HG03280 (cell line): ENCODE results near the gene IFT81.
"Not testable (repeated sequence)": the region's sequence is repeated elsewhere in the genome, so short reads cannot be mapped to it uniquely, and the experiment has no call there.

Experiments
- ATAC-seq: cut with Tn5 transposase; IDR thresholded peaks from one replicate; pipeline ENCODE4 v1.9.1; 2021; ENCODE audit warnings: mild to moderate bottlenecking, moderate library complexity; ENCODE audit not compliant: unreplicated experiment

The IFT81 gene

DNA sequence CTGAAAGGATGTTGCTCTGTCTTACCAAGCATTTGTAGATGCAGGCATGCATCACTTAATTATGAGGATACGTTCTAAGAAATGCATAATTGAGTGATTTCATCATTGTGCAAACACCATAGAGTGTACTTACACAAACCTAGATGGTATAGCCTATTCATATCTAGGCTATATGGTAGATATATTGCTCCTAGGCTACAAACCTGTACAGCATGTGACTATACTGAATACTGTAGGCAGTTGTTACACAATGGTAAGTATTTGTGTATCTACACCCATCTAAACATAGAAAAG, 75.9 kb downstream of the IFT81 start:
- no peak for ATAC-seq

DNA sequence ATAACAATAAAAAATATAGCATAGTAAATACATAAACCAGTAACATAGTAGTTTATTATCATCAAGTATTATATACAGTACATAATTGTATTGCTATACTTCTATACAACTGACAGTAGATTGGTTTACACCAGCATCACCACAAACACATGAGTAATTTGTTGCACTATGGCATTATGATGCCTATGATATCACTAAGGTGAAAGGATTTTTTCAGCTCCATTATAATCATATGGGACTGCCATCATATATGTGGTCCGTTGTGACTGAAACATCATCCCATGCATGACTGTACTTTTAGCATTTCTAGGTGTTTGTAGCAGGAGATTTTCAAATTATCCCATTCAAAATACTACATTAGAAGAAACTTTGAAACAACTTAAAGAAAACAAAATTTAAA, 77.8 kb downstream of the IFT81 start:
- no peak for ATAC-seq

DNA sequence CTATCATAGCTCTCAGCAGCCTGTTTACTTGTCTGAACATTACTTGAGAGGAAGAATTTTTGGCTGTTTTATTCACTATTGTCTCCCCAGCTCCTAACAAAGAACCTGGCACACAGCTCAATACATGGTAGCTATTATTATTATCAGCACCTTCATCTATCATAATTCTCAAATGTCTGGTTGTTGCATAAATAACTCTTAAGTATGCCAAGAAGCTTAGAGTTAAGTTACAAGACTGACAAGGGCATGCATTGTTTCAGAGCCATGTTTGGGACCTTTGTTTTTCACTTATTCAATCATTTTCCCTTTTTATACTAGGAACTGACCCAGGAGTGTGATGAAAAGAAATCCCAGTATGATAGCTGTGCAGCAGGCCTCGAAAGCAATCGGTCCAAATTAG, 79.4 kb downstream of the IFT81 start:
- no peak for ATAC-seq

DNA sequence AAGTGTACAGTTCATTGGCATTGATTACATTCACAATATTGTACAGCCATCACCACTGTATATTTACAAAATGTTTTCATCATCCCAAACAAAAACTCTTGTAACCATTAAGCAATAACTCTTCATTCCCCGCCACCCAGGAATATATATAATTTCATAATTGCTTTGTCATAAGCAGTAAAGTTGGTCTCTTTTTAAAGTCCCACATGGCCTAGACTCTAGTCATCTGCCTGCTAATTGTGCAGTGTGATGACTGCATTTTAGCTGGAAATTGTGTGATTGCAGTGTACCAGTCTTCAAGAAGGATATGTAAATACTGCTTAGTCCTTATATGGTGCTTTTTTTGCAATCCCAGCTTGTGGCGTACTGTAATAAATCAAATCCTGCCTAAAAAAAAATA, 81.8 kb downstream of the IFT81 start:
- no peak for ATAC-seq

DNA sequence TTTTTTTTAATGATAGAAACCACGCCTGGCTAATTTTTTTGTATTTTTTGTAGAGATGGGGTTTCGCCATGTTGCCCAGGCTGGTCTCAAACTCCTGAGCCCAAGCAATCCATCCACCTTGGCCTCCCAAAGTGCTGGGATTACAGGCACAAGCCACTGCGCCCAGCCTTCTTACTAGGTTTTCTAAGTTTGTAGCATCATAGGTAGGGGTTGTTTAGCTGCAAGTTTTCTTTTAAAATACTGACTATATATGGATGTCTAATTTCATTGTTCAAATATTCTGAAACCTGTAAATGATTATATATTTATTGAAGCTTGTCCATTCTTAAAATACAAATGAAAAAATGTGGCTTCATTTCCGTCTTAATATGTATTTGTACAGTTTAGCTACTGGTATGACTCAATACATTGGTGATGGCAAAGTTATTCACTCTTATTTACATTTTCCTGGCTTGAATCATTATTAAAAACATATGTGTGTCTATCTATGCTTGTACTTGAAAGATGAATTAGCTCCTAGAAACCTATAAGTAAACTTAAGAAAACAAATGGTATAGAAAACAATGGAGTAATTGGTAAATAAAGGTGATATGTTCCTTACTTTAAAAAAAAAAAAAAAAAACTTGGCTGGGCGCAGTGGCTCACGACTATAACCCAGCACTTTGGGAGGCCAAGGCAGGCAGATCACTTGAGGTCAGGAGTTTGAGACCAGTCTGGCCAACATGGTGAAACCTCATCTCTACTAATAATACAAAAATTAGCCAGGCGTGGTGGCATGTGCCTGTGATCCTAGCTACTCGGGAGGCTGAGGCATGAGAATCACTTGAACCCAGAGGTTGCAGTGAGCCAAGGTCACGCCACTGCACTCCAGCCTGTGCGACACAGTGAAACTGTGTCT, 87.7 kb downstream of the IFT81 start:
- ATAC-seq: not testable (repeated sequence)

DNA sequence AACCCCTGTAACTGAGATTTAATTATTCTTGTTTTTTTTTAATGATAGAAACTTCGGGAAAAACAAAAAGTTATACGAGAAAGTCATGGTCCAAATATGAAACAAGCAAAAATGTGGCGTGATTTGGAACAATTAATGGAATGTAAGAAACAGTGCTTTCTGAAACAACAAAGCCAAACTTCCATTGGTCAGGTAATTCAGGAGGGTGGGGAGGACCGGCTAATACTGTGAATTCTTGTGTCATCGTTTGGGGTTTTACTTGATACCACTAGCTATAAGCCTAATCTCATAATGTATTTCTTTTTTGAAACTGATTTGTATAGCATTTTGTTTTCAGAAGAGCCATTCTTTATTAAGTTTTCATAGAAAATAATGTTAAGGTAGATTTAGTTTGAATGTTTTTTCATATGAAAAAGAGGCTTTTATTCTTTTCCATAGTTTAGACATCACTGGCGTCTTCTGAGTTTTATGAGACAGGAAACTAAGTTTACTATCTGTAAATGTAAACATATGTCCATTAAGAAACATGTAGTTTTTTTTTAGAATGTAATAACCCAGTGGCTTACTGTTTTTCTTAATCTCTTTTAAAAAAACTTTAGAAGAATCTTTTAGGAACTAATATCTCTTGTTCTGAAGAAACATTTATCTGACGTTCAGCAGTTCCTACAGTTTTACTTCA, 94.0 kb downstream of the IFT81 start:
- ATAC-seq: no peak

DNA sequence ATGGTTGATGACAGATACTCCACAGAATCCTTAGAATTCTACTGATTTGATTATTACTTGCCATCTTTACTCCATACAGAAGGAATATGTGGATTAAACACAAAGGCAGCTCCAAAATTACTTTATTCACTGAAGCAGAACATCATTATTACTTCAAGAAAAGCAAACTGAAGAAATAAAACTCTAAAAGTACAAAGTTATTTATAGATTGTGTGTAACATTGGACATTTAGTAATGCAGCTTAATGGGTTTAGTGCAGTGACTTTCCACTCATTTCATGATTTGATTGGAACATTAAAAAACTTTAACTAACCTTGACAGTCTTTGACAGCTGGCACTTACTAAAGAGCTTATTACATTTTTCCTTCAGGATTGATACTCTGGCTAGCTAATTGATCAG, 97.9 kb downstream of the IFT81 start:
- no peak for ATAC-seq

DNA sequence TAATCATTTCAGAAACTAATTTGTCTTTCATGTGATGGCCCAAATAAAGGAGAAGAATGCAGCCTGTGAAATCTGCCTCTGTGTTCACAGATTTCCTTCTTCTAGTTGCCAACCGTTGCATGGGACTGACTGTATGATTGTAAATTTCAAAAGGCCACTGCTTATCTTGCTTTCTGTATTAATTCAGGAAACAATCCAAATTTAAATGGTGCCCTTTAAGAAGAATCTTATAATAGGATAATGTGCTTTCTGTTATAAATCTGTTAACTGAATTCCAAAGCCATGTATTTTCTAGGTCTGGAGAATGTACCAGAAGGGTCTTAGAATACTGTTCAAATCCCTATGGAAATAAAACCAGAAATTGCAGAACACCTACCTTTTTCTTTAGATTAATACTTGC, 98.3 kb downstream of the IFT81 start:
- no peak for ATAC-seq

DNA sequence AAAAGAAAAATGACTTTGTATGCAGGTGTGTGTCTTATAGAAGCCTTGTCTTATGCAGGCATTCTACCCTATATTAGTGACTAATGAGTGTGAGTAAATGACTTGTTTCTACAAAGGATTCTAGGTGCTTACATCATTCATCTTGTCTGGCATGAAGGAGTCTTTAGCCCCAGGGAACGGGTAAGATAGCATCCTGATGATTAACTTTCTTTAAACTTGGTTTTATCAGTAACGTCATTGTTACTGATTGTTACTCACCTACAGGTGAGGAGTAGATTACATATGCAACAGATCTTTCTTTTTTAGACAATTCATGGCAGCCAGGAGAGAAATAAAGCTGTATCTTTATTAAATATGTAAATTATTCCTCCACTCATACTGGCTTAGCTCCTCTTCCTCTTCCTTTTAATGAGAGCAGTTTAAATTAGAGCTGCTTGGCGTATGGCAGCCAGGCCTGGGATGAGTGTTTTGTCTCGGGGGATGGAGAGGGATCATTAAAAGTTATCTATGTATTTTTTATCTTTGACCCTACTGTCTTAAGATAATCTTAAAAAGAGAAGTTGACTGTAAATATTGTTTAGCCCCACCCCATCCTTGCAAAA, 99.7 kb downstream of the IFT81 start:
- ATAC-seq: no peak

DNA sequence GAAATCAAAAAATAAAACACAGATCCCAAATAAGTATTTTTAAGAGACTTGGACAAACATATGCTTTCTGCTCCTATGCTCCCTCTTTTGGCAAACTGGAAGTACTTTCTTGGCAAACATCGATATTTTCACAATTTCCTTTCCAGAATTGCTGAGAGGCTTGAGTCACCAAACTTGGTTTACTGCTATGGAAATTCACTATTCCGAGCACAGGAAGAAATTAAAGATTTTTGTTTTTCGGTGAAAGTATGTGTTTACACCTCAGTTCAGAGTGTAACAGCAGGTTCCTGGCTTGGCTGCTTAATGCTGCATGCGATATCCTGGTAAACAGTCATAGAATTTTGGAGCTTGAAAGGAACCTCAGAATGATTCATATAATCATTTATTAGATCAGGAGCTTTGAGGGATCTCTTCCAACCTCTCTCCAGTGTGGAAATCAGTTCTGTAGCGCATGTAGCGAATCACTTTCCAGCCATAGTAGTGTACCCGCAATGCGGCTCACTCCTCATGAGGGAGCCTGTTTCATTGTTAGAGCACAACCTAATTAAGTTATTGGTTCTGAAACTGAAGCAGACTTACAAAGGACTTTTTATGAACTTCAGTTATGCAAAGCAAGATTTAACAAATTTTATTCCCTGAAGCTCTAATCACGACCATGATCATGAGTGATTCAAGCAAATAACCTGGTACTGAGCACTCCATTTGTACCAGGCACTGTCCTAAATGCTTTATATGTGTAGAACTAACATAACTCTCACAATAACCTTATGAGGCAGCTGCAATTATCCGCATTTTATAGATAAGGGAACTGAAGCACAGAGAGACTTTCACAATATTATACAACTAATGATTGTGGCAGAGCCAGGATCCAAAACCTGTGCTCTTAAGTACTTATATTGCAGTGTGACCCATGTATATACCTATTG, 100.5 kb downstream of the IFT81 start:
- ATAC-seq: no peak

DNA sequence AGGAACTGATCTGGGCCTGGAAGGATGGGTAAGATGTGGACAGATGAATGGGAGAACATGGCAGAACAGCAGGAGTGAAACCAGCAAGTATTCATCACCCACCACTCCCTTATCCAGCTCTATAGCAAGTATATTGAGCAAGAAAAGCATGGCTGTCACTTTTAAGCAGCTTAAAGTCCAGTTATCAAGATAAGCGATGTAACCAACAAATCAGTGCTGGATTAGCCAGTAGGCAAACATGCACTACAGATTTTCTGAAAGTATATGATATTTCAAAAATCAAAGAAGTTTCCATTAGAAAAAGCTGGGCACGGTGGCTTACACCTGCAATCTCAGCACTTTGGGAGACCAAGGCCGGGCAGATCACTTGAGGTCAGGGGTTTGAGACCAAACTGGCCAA, 103.0 kb downstream of the IFT81 start:
- no peak for ATAC-seq

DNA sequence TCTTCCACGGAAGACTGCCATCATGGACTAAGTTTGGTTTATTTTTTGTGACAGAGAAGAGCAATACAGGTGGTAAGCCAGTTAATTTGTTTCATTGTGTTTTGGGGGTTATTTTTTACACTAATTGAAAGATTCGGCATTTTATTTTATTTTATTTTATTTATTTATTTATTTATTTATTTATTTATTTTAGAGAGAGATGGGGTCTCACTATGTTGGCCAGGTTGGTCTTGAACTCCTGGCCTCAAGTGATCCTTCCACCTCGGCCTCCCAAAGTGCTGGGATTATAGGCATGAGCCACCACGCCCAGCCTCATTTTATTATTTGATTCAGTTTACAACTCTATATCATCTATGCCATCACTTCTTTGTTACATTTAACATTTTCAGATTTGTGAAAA, 104.2 kb downstream of the IFT81 start:
- ATAC-seq: not testable (repeated sequence)

DNA sequence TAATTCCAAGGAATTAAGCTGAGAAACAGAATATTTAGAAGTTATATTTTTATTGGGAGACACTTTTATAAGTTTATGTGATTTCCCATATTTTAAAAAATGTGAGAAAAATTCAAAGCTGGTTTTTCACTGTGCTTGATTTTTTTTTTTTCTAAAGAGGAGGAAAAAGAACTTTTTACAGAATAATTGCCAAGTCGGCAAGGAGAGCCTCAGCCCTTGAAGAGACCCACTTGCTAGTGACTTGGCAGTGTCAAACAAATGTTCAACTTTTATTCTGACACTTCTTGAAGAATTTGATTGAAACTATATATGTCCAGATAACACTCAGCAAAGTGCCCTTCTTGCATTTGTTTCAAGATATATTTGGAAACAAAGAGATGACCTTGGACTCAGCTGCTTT, 104.6 kb downstream of the IFT81 start:
- ATAC-seq: no peak

DNA sequence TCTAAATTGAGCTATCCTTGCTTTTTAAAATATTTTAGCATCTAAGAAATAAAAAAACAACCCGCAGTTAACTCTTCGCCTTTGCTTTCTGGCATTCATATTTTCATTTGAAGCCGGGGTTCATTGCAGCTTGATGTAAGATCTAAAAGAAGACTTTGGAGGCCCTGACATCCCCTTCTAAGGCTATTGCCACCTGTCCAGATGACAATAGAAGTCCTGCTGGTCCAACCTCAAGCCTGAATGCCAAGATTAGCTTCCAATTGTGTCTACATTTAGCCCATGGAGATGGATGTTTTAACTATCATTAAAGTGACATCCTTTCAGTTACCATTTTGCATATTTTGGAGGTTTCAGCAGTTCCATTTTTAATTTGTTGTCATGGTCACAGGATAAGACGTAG, 105.3 kb downstream of the IFT81 start:
- ATAC-seq: no peak

DNA sequence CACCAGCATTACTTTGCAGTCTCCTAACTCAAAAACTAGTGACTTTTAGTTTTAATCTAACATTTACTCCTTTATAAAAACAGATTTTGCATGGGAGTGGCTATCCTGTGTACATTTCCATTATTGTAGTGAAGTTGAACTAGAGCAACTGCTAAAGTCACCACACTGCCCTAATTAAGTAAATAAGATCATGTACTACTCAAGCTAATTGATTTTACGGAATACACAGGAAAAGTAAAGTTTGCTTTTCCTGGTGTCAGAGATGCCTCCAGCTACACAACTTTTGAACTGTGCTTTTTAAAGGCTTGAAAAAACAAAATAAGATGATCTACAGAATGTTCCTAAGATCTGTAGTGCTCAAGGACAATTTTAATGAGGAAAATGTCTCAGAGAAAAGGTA, 106.5 kb downstream of the IFT81 start:
- ATAC-seq: no peak

DNA sequence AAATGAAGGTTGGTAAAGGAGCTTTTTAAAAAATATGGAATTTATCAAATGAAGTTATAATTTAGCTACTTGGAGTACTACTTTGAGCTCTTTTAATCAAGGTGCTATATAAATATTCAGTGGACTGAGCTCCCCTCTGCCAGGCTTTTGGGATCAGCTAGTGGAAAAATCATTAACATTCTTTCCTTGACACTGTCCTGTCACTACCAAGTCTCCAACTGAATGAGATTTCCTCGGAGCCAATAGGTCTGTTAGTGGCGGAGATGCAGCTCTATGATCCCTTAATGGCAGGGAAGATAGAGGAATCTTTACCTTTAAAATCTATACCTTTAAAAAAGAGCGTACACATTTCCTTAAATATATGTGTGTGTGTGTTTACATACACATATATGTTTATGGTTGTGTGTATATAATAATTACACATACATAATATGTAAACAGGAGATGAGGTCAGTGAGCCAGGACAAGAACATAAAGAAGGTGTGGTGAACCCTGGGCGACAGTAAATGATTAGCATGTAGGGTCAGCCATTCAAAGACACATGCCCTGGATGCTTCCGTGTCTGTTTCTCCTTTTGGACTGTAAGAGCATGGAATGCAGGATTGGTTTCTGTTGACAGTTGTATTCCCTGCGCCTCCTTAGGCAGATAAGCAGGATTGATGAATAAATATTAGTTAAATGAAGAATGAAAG, 109.2 kb downstream of the IFT81 start:
- no peak for ATAC-seq

DNA sequence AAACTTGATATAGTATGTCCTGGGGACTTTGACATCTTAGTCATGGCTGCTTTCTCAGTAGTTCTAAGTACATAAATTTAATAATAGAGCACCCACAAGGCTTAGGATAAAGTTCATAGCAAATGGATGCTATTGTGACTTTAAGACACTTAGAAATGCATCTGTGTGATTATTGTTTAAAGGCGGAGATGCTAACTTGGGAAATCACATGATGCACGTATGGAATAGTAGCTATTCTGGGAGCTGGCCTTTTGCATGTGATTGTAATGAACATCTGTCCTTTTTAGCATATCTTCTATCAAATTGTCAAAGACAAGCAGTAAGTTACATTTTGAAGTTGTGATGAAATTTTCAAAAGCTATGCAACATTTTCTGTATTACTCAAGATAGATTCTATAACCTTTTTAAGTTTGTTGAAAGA, 110.2 kb downstream of the IFT81 start:
- ATAC-seq: no peak

DNA sequence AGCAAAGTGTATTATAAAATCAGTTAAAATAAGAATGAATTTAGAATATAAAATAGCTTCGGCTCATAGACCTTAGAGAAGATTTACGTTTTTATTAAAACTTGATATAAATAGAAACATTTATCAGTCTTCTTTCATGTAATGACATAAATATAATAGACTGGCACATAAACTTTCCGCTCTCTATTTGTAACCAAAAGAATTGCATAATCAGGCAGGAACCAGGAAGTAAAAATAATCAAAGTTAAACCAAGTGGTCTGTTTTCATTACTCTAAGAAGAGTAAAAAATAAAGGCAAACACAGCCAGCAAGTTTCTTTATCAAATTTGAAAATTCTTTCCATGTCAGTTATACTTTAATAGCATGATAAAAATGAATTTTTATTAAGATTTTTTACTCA, 110.6 kb downstream of the IFT81 start:
- ATAC-seq: no peak

DNA sequence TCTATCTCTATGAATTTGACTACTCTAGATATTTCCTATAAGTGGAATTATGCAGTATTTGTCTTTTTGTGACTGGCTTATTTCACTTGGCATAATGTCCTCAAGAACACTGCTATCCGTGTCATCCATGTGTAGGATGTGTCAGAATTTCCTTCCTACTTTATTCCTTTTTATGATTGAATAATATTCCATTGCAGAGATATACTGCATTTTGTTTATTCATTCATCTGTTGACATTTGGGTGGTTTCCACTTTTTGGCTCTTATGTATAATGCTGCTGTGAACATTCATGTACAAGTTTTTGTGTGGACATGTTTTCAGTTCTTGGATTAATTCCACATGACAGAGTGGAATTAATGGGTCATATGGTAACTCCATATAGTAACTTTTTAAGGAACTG, 111.2 kb downstream of the IFT81 start:
- no peak for ATAC-seq

DNA sequence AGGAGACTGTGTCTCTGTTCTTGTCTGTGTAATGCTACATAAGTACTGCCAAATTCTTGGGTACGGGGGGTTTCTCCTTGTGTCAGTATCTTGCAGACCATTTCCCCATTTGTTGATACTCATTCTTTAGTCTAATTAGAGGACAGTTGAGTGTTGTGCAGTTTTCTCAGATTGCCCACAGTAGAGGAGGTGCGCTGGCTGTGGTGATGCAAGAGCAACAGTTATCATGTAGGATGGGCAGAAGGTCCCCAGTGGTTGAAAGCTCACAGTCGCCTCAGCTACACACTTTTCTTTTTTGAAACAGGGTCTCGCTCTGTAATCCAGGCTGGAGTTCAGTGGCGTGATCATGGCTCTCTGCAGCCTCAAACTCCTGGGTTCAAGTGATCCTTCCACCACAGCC, 119.1 kb downstream of the IFT81 start:
- no peak for ATAC-seq

DNA sequence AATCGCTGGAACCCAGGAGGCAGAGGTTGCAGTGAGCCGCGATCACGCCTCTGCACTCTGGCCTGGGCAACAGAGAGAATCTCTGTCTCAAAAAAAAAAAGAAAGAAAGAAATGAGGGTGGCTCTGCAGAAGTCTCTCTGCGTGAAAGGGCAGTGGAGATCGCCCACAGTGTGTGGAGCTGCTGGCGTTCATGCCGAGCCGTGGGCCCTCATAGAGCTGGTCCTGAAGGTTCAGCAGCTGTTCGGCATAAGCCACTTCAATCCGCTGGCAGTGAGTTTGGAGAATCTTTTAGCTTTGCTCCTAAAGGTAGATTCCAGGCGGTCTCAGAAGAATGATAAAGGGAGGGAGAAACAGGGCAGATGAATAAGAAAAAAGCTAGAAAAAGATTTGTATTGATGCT, 120.2 kb downstream of the IFT81 start:
- no peak for ATAC-seq
